ENCODE data around the gene SAMD5.
"Not testable (repeated sequence)": the region's sequence is repeated elsewhere in the genome, so short reads cannot be mapped to it uniquely, and the experiment has no call there.

SAMD5 gene

GRCh38 chr6:147530132-147531060 is 21.9 kb downstream of the SAMD5 start:
- DNase-seq = no peak

- DNase-seq = no peak
Measured at GRCh38 chr6:147531321-147531720, 22.8 kb downstream of the SAMD5 start.

DNA sequence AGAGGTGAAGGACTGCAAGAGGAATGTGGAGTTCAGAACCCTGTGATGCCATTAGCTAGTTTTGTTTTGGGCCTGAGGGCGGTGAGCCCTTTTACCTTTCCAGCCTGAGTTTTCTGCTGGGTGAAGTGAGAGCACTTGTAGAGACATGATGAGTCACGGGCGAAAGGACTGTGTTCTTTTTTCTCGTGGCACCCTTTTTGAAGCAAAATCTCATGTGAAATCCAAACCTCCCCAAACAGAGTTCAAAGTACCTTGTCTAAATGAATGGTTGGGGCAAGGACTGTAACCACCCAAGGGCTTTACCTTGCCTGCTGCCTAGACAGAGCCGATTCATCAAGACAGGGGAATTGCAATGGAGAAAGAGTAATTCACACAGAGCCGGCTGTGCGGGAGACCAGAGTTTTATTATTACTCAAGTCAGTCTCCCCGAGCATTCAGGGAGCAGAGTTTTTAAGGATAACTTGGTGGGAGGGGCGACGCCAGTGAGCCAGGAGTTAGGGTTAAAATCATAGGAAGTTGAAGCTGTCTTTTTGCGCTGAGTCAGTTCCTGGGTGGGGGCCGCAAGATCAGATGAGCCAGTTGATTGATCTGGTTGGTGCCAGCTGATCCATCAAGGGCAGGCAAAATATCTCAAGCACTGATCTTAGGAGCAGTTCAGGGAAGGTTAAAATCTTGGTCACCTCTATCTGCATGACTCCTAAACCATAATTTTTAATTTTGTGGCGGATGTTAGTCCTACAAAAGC is 25.8 kb downstream of the SAMD5 start:
- no peak for DNase-seq

DNA sequence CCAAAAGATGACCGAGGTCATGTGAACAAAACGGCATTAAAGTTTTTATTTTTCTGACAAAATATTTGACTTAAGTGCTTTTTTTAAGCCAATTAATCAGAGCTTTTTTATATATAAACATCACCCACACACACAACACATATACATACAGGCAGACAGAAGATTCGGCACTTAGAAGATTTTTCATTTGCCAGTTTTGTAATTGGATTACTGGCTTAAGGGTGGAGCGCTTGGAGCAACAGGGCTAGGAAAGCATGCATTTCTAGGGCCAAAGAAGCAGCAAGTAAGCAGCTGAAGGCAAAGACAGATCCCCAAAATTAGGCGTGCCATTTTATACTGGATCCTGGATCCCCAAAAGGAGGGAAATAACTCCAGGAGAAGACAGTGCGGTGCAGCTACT is 30.3 kb downstream of the SAMD5 start:
- DNase-seq = no peak

- no peak for DNase-seq
Measured at GRCh38 chr6:147540075-147540474, 31.6 kb downstream of the SAMD5 start.

DNA sequence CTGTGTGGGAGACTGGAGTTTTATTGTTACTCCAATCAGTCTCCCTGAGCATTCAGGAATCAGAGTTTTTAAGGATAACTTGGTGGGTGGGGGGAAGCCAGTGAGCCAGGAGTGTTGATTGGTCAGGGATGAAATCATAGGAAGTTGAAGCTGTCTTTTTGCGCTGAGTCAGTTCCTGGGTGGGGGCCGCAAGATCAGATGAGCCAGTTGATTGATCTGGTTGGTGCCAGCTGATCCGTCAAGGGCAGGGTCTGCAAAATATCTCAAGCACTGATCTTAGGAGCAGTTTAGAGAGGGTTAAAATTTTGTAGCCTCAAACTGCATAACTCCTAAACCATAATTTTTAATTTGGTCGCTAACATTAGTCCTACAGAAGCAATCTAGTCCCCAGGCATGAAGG is 33.9 kb downstream of the SAMD5 start:
- DNase-seq = not testable (repeated sequence)

DNA sequence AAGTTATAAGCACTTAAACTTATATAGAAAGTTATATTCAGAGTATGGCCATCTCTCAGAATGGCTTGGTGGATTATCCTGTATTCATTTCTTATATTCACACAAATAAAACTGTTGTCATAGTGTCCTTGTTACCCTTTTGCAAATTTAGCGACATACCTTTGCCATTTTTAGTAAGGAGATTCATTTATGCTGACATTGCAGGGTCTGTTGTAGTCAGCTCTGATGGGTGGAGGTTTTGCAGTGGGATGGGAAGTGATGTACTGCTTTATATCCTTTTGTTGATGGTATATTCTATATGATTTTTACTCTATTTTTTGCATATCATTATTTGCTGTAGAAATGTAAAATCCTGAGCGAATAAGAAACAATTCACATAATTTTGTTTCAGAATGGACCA is 35.9 kb downstream of the SAMD5 start:
- no peak for DNase-seq

DNA sequence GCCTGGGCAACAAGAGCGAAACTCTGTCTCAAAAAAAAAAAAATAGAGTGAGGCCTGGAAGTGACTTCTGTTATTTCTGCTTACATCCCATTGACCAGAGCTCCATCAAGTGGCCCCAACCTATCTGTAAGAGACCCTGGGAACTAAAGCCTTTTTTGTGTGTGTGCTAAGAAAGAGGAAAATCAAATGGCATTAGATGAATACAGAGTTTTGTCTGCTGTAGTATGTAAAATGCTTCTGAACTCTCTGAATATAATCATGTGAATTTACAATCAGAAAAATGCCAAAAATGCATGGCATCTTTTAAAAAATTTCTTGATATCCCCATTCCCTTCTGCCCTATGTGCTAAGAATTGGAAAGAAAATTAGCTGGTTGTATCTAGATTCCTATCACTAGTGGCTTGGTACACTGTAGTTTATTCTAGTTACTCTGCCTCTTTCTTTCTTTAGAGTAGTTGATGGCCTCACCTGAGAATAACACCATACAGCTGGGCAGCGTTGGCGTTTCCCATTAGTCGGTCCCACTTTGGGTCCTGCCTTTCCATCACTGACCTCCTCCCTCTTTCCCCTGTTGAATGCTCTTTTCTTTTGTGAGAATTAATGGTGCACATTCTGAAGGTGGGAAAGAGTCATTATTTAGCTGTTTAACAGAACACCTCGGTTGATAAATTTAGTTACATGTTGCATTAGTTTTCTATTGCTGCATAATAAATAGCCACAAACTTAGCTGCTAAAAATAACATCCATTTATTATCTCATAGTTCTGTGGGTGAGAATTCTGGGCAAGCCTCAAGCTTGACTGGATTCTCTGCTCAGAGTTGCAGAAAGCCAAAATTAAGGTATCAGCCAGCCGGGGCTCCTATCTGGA is 38.2 kb downstream of the SAMD5 start:
- no peak for DNase-seq

GRCh38 chr6:147547369-147547902 is 38.9 kb downstream of the SAMD5 start:
- DNase-seq = no peak

GRCh38 chr6:147548921-147549475 is 40.5 kb downstream of the SAMD5 start:
- no peak for DNase-seq

DNA sequence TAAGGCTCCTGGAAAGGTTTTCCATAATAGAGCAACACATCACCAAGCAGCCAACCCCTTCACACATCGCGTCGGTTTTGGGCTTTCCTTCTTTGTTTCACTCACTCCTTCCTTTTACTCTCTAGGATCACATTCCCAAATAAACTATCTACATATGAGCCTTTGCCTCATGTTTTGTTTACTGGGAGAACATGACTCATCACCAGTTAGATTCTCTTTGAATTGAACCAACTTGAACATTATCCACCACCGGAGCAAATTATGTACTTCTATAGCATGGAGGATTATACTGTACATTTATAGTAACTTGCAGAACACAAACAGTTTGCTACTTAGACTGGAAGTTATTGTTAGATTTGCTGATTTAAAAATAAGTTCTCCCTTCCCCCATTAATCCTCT is 41.0 kb downstream of the SAMD5 start:
- no peak for DNase-seq

- DNase-seq = no peak
Measured at GRCh38 chr6:147551976-147552375, 43.5 kb downstream of the SAMD5 start.

DNA sequence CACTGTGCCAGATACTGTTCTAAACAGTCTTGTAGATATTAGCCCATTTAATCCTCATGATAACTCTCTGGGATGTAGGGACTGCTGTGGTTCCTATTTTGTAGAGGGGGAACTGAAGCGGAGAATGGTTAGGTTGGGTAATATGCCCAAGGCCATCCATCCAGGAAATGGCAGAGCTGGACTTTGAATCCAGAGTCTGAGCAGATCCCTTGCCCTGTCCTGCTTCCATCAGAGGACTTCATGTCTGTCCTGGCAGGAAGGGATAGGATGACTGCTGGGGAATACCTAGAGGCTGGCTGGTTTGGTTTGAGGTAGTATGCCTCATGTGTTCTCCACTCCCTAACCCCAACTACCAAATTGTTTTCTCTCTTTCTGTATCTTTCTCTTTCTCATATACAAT is 44.6 kb downstream of the SAMD5 start:
- no peak for DNase-seq

- no peak for DNase-seq
Measured at GRCh38 chr6:147554281-147554680, 45.8 kb downstream of the SAMD5 start.

DNA sequence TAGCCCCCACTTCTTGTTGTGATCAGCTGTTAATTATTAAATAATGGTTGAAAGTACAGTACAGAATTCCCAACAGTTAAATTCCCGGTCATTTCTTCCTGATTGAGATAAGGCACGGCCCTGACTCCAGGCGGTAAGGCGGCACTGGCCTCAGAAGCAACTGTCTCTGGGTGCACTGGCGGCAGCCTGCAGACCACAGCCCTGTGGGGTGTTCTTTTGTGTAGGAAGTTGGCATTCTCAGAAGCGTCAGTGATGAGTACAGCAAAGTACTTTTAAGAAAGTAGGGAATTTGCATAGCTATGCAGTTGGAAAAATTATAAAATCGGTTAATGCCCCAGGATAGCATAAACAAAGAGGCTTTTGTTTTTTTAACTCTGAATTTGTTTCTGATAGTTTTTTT is 50.5 kb downstream of the SAMD5 start:
- no peak for DNase-seq

DNA sequence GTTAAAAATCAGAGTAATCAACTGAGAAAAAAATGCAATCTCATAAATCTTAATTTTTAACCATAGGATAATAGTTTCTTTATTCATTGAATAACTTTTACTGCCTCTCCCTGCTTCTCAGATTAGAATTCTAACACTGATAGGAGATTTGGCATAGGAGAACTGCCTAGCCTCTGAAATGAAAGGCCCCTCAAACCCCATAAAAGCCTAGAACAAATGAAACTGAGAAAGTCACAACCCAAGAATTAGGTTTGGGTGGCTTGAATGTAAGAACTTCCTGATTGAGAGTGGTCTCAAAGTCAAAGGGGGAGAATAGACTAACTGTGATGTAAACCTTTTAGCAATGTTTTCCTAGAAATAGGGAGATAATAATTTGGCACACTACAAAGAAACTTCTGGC is 52.2 kb downstream of the SAMD5 start:
- DNase-seq = no peak

- DNase-seq = no peak
Measured at GRCh38 chr6:147561726-147562125, 53.2 kb downstream of the SAMD5 start.

- no peak for DNase-seq
Measured at GRCh38 chr6:147563472-147563871, 55.0 kb downstream of the SAMD5 start.

DNA sequence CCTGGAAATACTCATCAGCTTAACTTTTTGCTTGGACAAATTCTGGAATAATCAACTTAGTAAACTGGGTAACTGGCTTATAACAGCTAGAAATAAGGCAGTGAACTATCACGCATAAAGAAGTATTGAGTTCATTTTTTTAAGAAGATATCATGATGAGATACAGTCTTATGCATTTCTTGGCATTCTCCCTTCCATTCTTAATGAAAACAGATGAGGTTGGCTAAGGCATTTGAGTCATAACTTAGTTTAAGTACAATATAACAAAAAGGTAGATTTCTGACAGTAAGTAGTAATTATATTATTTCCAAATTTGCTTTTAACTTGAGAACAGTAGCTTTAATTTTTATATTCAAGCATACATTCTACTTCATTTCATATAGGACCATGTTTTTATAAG is 56.1 kb downstream of the SAMD5 start:
- DNase-seq = no peak

GRCh38 chr6:147566244-147566898 is 57.9 kb downstream of the SAMD5 start:
- no peak for DNase-seq

DNA sequence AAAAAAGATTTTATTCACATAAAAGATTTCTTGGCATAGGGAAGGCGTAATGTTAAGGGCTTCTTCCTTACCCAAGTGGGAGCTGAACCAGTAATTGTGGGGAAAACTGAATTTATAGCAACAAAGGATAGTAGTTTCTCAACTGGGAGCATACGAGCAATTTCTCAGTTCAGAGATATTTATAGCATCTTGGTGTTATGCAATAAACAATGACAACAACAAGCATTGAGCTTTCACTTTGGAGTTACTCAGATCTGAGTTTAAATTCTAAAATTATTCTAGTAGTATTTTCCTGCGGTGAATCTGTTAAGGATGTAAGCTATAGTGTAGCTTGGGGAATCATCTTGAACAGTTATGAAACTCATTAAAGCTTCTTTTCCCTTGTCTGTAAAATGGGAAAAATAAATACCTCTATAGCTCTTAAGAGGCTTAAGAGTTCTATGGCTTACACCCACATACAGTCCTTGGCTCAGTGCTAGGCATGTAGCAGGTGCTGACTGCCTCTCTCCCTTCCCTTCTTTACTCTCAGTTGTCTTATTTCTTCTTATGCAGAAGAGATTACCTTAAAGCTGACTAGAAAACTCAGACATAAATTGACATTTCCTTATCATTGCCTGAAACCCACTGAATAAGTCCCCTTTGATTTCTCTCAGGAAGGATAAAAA is 58.8 kb downstream of the SAMD5 start:
- DNase-seq = no peak

Measured in activated CD4-positive, CD25-positive, alpha-beta regulatory T cell (primary cell).